ENCODE measurements around the gene AQP4. TPM values are rescaled to one million over a fixed set of nuclear protein-coding genes. Genes with fewer than 3 reads are reported as not detected.

The AQP4 gene
- total RNA-seq, 1 experiment from 2014 or later = 2.5 TPM

- Mint-ChIP-seq H3K4me3 (ENCODE audit: low read depth, unreplicated experiment) (peak overlapping the region; percentile 72), H3K36me3 (ENCODE audit: insufficient read depth, unreplicated experiment) (peaks cover 8% of the 10 kb centered on the region), H3K4me1 (ENCODE audit: low read depth, unreplicated experiment) (no peaks in the 10 kb centered on the region), H3K27me3 (ENCODE audit: unreplicated experiment) (peaks cover 22% of the 10 kb centered on the region), H3K9me3 (ENCODE audit: low read depth, unreplicated experiment) (no peaks in the 10 kb centered on the region), H3K27ac (ENCODE audit: unreplicated experiment) (peak overlapping the region; percentile 52)
- BruUV-seq (replicated peaks) = no TSS peak
- CTCF ChIA-PET = interaction anchor here (0.5 to 2.1 kb wide), 7 partner anchors 9 to 1502 kb away, joined by 3 to 6 read pairs (median 3); no protein-coding TSS in a partner anchor
- peak; percentile 63 for DNase-seq
- intact Hi-C loops (cut with micrococcal nuclease; ENCODE audit: unreplicated experiment) = no loop called here
- no peak for TF ChIP-seq CTCF (IDR thresholded peaks at IDR 0.05; ENCODE audit: unreplicated experiment)
These were observed 2.2 kb downstream of the AQP4 start for GRCh38 chr18:26863122-26863879.

- H3K27me3 Mint-ChIP-seq (ENCODE audit: unreplicated experiment) = peaks cover 22% of the 10 kb centered on the region
- H3K27ac Mint-ChIP-seq (ENCODE audit: unreplicated experiment) = no peak overlapping the region
- no peaks in the 10 kb centered on the region for H3K9me3 Mint-ChIP-seq (ENCODE audit: low read depth, unreplicated experiment)
- no peak overlapping the region for H3K4me3 Mint-ChIP-seq (ENCODE audit: low read depth, unreplicated experiment)
- H3K36me3 Mint-ChIP-seq (ENCODE audit: insufficient read depth, unreplicated experiment) = peaks cover 8% of the 10 kb centered on the region
- no TSS peak for BruUV-seq (replicated peaks)
- no peaks in the 10 kb centered on the region for H3K4me1 Mint-ChIP-seq (ENCODE audit: low read depth, unreplicated experiment)
- intact Hi-C loops (cut with micrococcal nuclease; ENCODE audit: unreplicated experiment) = no loop called here
- DNase-seq = no peak
- CTCF ChIA-PET = no interaction called here
- no peak for TF ChIP-seq CTCF (IDR thresholded peaks at IDR 0.05; ENCODE audit: unreplicated experiment)
These were observed 3.4 kb downstream of the AQP4 start for GRCh38 chr18:26862084-26862483.

- no peak for DNase-seq
- H3K4me3 Mint-ChIP-seq (ENCODE audit: low read depth, unreplicated experiment) = no peak overlapping the region
- no peaks in the 10 kb centered on the region for H3K9me3 Mint-ChIP-seq (ENCODE audit: low read depth, unreplicated experiment)
- no TSS peak for BruUV-seq (replicated peaks)
- no peaks in the 10 kb centered on the region for H3K36me3 Mint-ChIP-seq (ENCODE audit: insufficient read depth, unreplicated experiment)
- intact Hi-C loops (cut with micrococcal nuclease; ENCODE audit: unreplicated experiment) = no loop called here
- no peak overlapping the region for H3K27ac Mint-ChIP-seq (ENCODE audit: unreplicated experiment)
- H3K27me3 Mint-ChIP-seq (ENCODE audit: unreplicated experiment) = no peaks in the 10 kb centered on the region
- CTCF ChIA-PET = interaction anchor here (0.5 kb wide), 1 partner anchor 9 kb away, joined by 6 read pairs; no protein-coding TSS in a partner anchor
- no peaks in the 10 kb centered on the region for H3K4me1 Mint-ChIP-seq (ENCODE audit: low read depth, unreplicated experiment)
- no peak for TF ChIP-seq CTCF (IDR thresholded peaks at IDR 0.05; ENCODE audit: unreplicated experiment)
These were observed 11.1 kb downstream of the AQP4 start for GRCh38 chr18:26854292-26854881.

- DNase-seq = no peak
- no TSS peak for BruUV-seq (replicated peaks)
- Mint-ChIP-seq H3K36me3 (ENCODE audit: insufficient read depth, unreplicated experiment) (no peaks in the 10 kb centered on the region), H3K9me3 (ENCODE audit: low read depth, unreplicated experiment) (no peaks in the 10 kb centered on the region), H3K27ac (ENCODE audit: unreplicated experiment) (no peak overlapping the region), H3K4me3 (ENCODE audit: low read depth, unreplicated experiment) (no peak overlapping the region), H3K4me1 (ENCODE audit: low read depth, unreplicated experiment) (no peaks in the 10 kb centered on the region), H3K27me3 (ENCODE audit: unreplicated experiment) (no peaks in the 10 kb centered on the region)
- intact Hi-C loops (cut with micrococcal nuclease; ENCODE audit: unreplicated experiment) = no loop called here
- TF ChIP-seq CTCF (IDR thresholded peaks at IDR 0.05; ENCODE audit: unreplicated experiment) = no peak
- CTCF ChIA-PET = no interaction called here
These were observed 12.1 kb downstream of the AQP4 start for GRCh38 chr18:26853401-26853800.

Data from Calu3 (cell line).